T-helper 22 cell (primary cell): ENCODE measurements around the gene GPANK1.

Experiments used
- DNase-seq: peaks from one replicate; pipeline ENCODE4 v3.0.0-alpha.2; 2020; ENCODE audit warnings: low read depth

Gene GPANK1

DNA sequence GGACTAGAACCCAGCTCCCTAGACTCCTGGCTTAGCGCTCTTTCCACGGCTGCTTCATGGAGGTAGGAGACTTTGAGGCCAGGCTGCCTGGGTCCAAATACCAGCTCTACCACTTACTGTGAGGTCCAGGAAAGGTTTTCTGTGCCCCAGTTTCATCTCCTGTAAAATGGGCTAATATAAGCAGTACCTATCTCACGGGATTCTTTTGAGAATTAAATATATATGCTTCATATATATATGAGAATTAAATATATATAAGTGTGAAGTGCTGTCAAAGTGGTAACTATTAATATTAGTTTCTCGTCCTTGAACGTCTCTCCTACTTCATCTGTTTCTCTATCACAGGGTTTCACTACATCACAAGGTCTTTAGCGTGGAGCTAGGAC, 26.3 kb upstream of the GPANK1 start:
- no peak for DNase-seq

DNA sequence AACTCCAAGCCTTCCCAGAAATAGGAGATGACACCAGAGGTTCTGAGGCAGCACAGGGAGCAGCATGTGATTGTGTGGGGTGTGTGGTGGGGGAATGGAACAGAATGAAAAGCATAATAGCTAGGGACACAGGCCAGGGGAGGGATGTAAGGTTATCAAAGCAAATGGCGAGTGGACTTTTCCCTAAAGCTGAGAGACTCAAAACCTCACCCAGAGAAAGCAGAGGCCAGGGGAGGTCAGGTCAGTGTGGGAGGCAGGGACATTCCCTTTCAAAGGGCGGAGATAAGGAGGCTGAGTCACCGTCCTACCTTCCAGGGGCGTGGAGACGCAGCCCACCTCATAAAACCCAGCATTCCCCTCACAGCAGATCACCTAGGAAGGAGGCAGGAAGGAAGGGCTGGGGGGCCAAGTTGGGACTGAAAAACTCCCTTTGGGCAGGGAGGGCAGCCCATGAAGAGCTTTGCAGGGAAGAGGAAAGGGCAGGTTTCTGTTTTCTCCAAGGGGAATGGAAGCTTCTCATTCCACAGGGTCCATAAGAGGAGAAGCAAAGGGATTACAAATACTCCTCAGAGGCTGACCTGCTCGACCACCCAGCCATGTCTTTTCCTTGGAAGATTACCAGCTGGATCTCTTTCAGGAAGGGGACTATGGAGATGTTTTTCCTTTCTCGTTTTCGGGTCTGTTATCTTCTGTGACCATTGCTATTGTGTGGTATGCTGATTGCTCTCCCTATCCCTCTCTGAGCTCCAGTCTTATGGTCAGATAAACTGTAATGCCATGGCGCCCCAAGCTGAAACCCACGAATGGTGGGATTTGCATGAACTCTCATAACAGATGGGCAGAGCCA, 25.7 kb upstream of the GPANK1 start:
- no peak for DNase-seq

DNA sequence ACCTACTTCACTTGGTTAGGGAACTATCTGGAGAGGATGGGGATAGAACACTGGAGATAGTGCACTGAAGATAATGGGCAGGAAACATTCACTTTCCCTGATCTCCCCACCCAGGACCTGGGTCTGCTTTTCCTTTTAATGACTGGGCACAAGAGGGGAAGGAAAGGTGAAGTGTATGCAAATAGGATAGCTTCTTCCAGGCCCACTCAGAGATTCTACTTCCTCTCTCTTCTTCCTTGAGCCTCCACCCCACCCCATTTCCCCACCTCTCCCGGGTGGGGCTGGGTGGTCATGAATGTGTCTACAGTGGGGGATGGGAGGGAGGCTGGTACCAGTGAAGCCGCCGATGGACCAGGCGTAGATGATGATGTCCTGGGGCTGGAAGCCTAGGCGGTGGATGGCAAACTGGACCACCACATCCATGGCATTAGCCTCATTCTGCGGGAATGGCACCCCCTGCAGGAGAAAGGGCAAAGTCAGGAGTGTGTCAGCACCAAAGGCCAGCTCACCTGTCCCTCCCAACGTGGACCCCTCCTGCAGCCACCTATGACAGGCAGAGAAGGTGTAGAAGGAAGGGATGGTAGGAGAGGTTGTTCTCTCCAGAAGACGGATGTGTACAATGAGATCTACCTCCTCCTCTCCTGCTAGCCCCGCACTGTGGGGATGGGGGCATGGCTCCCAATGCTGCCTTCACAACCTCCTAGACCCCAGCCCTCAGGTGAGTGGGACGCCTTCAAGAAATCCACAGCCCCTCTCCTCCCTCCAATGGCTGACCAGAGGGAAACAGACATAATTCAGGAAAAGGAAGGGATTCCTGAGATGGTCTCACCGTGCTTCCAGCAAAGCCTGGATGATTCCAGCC, 24.7 kb upstream of the GPANK1 start:
- no peak for DNase-seq

DNA sequence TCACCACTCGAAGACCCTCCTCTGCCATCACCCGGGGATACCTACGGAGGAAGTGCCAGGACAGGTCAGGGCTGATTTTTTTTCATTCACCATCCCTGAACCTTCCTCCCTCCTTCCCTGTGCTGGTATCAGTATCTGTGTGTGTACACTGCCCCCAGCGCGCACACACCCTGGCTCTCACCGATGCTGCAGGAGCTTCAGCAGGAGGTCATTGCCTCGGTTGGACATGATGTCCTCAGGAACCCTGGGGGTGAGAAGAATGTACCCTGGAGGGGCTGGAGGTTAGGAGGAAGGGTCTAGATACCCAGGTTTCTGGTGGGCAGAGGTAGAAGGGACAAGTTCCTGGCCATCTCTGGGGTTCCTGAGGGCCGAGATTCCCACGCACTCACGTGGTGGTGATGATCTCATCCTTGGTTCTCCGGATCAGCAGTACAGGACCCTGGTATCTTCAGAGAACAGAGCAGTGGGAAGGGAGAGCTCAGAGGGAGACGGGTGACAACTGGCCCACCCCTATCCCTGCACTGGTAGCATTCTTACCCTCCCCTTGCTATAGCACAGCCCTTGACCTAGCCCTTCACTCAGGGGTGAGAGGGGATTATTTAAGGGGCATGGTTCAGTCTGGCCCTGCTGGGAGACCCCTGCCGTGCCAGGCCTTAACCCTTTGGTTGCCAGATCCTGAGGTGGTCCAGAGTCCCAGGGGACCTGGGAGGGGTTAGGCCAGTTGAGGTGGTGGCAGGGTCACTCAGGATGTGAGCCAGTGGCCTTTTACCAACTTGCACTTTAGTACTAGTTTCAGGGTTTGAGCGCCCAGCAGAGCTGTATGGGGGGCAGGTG, 23.3 kb upstream of the GPANK1 start:
- DNase-seq = no peak

DNA sequence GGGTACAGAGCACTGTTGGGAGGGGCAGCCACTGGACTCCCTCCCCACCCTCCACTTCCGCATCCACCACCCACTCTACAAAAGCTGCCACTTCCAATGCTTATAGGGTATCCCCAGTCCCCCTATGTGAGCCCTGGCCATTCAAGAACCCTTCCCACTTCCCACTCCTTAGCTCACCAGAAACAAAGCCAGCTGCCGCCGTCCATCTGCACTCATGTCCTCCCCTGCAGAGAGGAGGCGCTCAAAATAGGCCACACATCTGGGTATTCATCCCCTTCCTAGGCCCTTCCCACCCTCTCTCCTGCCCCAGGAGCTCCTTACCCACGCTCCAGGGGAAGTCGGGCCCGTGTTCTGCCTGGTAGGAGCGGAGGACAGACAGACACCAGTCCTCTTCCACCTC, 22.5 kb upstream of the GPANK1 start:
- DNase-seq = no peak

DNA sequence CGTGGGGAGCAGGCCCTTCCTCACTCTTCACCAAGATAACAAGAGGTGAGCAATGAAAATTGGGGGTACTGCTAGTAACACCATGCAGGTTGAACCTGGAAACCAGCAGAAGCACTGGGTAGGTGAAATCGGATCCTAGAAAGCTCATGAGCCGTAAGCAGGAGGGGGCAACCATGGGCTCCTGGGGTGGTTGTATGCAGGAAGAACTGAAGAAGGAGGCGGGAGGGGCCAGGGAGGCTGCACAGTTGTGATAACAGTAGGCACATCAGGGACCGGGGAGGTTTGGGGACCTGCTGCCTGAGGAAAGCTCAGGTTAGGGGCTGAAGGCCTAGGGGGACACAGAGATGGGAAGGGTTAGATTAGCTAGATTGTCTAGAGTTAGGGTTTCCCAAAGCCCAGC, 21.7 kb upstream of the GPANK1 start:
- DNase-seq = no peak

DNA sequence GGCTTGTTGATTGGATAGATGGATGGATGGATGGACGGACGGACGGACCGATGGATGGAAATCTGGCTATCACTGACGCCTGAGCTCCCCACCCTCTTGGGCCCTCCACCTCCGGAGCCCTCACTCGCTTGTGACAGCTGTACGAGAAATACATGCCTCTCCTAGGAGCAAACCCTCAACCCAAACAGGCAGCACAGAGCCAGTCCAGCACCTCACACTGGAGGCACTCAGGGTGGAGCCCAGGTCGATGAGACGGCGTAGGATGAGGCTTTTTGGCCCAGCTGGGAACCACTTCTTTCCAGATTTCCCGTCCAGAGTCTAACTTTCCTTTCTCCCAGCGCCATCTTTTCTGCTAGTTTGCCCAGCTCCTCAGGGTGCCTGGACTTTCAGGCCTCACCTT, 18.8 kb upstream of the GPANK1 start:
- no peak for DNase-seq

DNA sequence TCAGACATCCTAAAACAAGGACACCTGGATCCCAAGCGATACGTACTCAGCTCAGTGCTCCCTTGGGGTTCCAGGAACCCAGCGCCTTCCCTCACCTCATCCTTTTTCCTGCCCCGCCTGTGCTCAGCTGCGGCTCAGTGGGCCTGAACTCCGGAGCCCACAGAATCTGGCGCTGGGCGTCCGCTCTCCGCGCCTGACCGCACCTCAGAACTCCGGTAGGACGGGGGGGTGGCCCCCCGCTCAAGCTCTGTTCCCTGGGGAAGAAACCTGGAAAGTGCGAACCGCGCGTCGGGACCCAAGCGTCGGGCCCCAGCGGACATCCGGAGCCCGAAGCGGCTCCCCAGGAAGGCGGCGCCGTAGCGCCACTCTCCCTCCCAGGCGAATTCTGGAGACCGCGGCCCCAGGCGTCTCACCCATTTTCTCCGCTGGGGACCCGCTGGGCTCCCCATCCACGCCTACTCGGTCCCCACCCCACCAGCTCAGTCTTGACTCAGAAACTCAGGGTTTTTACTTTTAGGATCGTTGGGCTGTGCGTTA, 16.4 kb upstream of the GPANK1 start:
- no peak for DNase-seq

DNA sequence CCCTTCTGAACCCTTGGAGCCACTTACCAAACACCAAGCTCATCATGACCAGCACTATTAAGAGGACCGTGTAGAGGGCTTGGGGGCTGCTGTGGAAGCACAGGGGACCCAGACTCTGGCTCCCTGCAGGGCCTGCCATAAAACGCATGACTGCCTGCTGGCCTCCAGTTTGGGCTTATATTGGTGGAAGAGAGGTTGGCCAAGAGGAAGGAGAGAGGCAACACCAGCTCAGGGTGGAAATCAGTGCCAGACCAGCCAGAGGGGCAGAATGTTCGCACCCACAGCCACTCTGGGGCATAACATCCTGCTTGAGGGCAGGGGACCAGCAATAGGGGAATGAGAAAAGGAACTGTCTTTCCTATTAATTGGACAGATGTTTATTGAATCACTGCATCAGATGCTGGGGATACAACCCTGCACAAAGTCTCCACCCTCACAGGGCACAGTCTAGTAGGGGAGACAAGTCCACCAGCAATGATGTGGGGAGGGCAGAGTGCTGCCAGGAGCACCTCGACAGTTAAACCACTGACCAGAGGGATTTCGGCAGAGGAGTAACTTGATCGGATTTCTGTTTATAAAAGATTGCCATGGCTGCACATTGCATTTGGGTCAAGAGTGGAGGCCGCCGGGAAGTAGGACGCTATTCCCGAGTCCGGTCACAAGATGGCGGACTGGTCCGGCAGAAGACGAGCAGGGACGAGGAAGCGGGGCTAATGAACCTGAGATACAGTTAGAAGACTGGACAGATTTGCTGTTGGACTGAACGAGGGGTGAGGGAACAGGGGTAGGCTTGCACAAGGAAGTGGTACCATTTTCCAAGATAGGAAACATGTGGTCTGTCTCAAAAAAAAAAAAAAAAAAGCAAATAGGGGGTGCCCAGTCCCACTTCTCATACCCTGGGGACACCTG, 15.7 kb upstream of the GPANK1 start, which contains the start of gene LY6G5C:
TSS of gene LY6G5C (minus strand) at position 842 of the 909 bp plus-strand sequence. CDS start at position 148, 694 bp downstream.
- DNase-seq = no peak

DNA sequence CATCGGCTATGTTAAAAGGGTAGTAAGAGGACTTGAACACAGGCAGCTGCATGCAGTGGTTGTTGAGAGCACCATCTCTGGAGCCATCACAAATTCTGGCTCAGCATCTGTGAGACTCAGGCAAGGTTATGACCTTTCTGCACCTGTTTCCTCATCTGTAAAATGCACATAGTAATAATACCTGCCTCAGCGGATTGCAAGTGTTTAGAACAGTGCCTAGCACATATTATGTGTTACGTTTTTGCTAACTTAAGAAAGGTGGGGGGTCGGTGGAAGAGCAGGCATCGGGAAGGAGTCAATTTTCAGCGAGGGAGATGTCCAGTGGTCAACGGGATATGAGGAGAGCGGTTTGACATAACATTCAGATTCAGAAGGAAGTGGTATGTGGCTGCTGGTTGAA, 13.2 kb upstream of the GPANK1 start:
- DNase-seq = no peak

DNA sequence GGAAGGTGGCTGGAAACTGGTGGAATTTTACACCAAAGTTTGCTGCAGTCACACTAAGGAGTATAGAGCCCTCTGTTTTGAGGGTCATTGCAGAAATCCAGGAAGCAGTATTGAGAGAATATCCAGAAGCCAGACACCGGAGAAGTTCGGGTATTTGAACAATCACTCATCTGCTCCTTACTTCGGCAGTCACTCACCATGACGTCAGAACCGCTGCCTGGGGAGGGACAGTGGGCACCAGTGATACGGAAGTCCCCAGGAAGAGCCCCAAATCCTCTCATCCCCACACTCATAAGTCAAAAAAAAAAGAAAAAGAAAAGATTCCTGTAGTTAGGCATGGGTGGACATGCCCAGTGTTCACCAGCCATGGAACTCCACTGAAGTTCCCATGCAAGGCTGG, 12.1 kb upstream of the GPANK1 start:
- no peak for DNase-seq

DNA sequence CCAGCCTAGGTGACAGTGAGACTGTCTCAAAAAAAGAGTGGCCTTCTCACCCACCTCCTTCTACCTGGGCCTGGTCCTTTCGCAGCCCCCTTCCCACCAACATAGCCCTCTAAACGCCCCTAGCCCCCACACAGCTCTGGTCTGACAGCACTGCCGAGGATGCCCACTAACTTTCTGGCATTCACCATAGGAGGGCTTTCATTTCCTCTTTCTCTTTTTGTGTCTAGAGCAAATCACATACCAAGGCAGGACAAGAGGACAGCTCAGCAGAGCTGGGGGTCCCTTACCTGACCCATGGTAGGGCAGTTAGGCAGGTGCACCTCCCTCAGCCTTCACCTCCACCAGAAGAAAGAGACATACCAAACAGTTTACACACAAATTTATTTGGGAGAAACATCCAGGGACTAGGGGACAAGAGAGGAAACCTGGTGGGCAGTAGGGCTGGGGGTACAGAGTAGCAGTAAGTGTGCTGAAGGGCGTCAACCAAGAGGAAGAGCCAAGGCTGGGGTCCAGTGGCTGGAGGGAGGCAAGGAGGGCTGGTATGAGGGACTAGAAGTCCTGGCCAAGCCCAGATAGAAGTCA, 11.6 kb upstream of the GPANK1 start:
- DNase-seq = no peak

DNA sequence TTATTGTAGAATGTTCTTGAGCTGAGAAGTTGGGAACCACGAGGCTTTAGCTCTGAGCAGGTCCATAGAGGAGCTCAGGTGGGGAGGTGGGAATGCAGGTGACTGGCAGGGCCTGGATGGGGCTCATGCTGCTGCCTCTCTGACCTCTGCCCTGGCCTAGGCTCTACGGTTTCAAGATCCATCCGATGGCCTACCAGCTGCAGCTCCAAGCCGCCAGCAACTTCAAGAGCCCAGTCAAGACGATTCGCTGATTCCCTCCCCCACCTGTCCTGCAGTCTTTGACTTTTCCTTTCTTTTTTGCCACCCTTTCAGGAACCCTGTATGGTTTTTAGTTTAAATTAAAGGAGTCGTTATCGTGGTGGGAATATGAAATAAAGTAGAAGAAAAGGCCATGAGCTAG, 4.9 kb upstream of the GPANK1 start, which contains the start of gene LY6G5B:
TSS of gene LY6G5B (plus strand) at position 301 of the 400 bp plus-strand sequence. CDS start 975 bp downstream, outside the sequence.
- no peak for DNase-seq

DNA sequence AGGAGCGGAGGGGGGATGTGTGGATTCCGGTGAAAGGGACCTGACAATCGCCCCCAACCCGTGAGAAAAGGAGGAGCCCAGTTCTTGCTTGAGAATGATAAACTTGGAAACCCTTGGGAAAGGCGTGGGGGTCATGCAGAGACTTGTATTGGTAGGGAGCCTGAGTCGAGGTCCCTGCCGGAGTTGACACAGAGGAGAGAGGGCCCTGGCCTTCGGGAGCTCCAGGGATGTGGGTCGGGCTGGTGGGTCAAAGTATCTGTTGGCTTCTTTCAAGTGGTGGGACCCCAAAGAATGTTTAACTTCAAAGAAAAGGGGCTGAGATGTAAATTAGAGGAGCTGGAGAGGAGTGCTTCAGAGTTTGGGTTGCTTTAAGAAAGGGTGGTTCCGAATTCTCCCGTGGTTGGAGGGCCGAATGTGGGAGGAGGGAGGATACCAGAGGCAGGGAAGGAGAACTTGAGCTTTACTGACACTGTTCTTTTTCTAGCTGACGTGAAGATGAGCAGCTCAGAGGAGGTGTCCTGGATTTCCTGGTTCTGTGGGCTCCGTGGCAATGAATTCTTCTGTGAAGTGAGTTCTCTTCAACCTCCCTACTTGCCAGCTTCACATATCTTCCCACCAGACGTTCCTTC, 1.7 kb upstream of the GPANK1 start:
- no peak for DNase-seq

DNA sequence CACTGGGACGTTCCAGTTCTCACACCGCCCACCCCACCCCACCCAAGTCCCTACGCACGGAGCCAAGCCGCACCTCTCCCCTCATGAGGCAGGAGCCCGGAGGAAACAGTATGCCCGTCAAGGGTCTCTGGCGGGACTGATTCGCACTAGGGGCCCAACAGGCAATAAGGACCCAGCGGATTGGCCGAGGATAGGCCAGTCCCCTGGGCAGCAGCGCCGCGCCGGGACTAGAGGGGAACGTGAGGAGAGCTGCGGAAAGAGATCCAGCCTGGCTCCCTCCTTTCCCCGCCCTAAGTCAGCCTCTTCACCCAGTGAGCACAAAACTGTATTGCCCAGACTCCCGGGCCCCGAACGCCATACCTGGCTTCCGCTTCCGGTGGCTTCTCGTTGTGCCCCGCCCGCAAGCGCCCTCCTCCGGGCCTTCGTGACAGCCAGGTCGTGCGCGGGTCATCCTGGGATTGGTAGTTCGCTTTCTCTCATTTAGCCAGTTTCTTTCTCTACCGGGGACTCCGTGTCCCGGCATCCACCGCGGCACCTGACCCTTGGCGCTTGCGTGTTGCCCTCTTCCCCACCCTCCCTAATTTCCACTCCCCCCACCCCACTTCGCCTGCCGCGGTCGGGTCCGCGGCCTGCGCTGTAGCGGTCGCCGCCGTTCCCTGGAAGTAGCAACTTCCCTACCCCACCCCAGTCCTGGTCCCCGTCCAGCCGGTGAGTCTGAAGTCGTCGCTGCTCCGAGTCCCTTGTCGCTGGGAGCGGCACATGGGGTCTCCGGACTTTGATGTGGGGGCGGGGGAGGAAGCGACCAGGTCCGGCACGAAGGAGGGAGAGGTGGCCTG, 922 bp upstream of the GPANK1 start, which contains the start of gene CSNK2B:
TSS of gene CSNK2B (plus strand) at position 580 of the 836 bp plus-strand sequence. CDS start 752 bp downstream, outside the sequence.
- DNase-seq = peak; percentile 98

DNA sequence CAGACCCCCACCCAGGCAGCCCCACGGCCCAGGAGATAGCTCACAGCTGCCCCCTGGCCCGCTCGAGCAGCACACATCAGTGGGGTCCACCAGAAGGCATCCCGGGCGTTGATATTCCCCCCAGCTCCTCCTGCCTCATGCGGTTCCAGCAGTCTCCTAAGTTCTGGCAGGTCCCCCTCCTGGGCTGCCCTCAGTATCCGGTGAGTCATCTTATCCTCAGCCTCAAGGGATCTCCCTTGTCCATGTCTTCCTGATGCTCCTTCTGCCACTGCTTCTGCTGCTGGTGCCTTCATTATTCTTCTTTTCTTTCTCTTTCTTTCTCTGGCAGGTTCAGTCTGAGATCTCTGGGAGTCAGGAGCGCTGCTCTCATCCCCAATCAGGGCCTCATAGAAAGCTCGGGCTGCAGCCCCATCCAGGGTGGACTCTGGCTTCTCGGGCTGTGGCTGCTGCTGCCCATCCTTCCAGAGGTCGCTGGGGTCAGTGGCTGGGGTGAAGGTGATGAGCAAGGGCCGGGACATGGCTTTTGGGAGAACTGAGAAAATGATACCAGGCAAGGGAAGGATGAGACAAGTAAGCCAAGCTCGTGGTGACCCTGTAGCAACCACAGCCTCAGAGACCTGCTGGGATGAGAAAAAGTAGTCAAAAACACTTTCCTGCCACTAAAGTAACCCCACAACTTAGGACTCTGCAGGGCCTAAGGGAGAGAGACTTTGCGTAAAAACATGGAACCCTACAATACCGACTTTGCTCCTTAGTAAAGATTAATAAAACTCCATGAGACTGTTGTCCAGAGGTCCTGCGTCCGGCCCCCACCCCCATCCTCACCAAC, 622 bp downstream of the GPANK1 start:
- no peak for DNase-seq

DNA sequence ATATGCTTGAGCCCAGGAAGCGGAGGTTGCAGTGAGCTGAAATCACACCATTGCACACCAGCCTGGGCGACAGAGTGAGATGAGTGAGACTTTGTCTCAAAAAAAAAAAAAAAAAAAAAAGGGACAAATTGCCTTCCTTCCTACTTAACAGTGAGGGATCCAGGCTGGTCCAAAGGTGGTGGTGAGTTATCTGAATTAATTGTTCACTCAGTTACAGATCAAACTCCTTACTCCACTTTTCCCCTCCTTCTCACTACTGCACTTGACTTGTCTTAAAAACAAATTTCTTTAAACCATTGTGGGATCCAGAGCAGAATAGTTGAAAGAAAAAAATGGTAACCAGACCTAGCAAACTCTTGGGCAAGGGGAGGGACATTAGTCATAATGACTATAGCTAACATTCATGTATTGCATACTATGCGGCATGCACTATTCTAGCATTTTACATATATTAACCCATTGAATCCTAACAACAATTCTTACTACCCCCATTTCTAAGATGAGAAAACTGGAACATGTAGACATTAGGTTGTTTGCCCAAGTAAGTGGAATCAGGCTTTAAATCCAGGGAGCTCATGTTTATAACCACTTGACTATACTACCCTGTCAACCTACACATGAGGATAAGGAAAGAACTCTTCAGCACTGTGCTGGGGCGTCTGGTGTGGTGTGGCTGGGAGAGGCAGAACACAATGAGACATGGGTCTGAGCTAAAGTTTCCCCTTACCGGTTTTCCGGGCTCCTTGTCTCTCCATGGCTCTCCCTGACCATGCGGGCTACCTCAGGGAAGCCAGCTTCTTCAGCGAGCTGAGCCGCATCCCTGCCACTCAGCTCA, 1.5 kb downstream of the GPANK1 start:
- DNase-seq = no peak
